ENCODE measurements around the gene LINC00305. TPM values are rescaled to one million over a fixed set of nuclear protein-coding genes. Genes with fewer than 3 reads are reported as not detected.

LINC00305 gene
- total and polyA plus RNA-seq, 2 donors (not counting 3 experiments of a cell fraction or from before 2014, with no cell fraction given): not detected

DNA sequence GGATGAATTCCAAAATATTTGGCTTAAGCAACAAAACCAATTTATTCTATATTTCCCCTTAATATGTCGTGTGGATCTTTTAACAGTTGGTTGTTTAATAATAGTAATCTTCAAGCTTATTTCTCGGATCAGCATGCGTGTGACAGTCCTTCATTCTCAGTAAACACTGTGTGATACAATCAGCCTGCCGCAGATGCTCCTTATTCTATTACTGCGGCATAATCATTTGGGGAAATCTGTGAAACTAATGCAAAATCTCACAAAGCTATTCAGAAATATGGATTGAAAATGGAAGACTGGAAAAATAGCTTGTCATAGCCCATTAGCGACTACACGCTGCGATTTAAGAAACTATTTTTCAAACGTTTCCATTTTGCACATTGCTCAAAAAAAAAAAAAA lies 36.9 kb downstream of the LINC00305 start:
- dilution Hi-C loops (cut with MboI; ENCODE audit: extremely low pct_ligation_motif_present, low sequenced_read_pairs) (no loop called here), intact Hi-C loops (cut with micrococcal nuclease) (no loop called here)
- Histone ChIP-seq H3K27me3 (ENCODE audit: control insufficient read depth in 2 of 2, insufficient read depth in 2 of 2, low read length in 2 of 2) (no peaks in the 10 kb centered on the region), H3K9me1 (replicated peaks; ENCODE audit: control insufficient read depth, extremely low read depth, insufficient read depth, low read length) (no peaks in the 10 kb centered on the region), H3K4me1 (ENCODE audit: control insufficient read depth, extremely low read depth, insufficient read depth, low read length) (no peaks in the 10 kb centered on the region), H3K9ac (replicated peaks; ENCODE audit: extremely low read depth, insufficient read depth, low read length) (no peak overlapping the region), H3K79me2 (ENCODE audit: control insufficient read depth, insufficient read depth, low read length) (no peaks in the 10 kb centered on the region), H3K4me3 (replicated peaks in 1 of 3; ENCODE audit: insufficient read depth in 1 of 3, low read depth in 1 of 3, low read length in 3 of 3) (no peak overlapping the region), H3K4me2 (ENCODE audit: insufficient read depth, low read length) (no peak overlapping the region), H2AFZ (ENCODE audit: low read depth, low read length) (no peak overlapping the region), H3K9me3 (replicated peaks; ENCODE audit: control insufficient read depth, insufficient read depth, low read length) (no peaks in the 10 kb centered on the region), H3K27ac (ENCODE audit: insufficient read depth, low read depth, low read length) (no peak overlapping the region), H3K36me3 (ENCODE audit: control insufficient read depth in 2 of 2, extremely low read depth in 1 of 2, insufficient read depth in 2 of 2, low read length in 2 of 2) (no peaks in the 10 kb centered on the region), H4K20me1 (replicated peaks; ENCODE audit: control insufficient read depth, extremely low read depth, insufficient read depth, low read length) (no peaks in the 10 kb centered on the region)
- ChIA-PET CTCF (interaction anchor here (1.3 kb wide), 1 partner anchor 10 kb away, joined by 3 read pairs; no protein-coding TSS in a partner anchor), POLR2A (no interaction called here)
- FAIRE-seq (no peak), DNase-seq (ENCODE audit: low read depth, low spot score) (no peak)
- no peak for TF ChIP-seq FOS (IDR thresholded peaks at IDR 0.05; ENCODE audit: borderline replicate concordance, insufficient read depth, low read length)
- TF ChIP-seq, protein P1, sequence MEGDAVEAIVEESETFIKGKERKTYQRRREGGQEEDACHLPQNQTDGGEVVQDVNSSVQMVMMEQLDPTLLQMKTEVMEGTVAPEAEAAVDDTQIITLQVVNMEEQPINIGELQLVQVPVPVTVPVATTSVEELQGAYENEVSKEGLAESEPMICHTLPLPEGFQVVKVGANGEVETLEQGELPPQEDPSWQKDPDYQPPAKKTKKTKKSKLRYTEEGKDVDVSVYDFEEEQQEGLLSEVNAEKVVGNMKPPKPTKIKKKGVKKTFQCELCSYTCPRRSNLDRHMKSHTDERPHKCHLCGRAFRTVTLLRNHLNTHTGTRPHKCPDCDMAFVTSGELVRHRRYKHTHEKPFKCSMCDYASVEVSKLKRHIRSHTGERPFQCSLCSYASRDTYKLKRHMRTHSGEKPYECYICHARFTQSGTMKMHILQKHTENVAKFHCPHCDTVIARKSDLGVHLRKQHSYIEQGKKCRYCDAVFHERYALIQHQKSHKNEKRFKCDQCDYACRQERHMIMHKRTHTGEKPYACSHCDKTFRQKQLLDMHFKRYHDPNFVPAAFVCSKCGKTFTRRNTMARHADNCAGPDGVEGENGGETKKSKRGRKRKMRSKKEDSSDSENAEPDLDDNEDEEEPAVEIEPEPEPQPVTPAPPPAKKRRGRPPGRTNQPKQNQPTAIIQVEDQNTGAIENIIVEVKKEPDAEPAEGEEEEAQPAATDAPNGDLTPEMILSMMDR (IDR thresholded peaks at IDR 0.05; ENCODE audit: extremely low read depth in 1 of 2, insufficient read depth in 1 of 2, low read depth in 1 of 2, low read length in 2 of 2): no peak
- TF ChIP-seq GATA2 (IDR thresholded peaks at IDR 0.05; ENCODE audit: insufficient read depth, insufficient read length, low read depth, low read length): no peak
- TF ChIP-seq EZH2 (IDR thresholded peaks at IDR 0.05; ENCODE audit: borderline replicate concordance, low read depth, low read length, severe bottlenecking): no peak
- TF ChIP-seq, protein P2, sequence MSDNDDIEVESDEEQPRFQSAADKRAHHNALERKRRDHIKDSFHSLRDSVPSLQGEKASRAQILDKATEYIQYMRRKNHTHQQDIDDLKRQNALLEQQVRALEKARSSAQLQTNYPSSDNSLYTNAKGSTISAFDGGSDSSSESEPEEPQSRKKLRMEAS (IDR thresholded peaks at IDR 0.05; ENCODE audit: insufficient read depth, insufficient read length): no peak
- TF ChIP-seq POLR2AphosphoS5 (IDR thresholded peaks at IDR 0.05; ENCODE audit: insufficient read depth, low read depth, low read length): no peak
- no peak for TF ChIP-seq JUN (IDR thresholded peaks at IDR 0.05; ENCODE audit: borderline replicate concordance, insufficient read depth, insufficient read length, low read depth)
- no peak for TF ChIP-seq POLR2A (IDR thresholded peaks at IDR 0.05; ENCODE audit: low read depth, low read length)
- TF ChIP-seq MYC (IDR thresholded peaks at IDR 0.05; ENCODE audit: low read depth, low read length): no peak
- BruUV-seq (replicated peaks): no TSS peak

Measured in endothelial cell of umbilical vein (primary cell).